Measurements from ENCODE around the gene TP53I11. TPM values are rescaled to one million over a fixed set of nuclear protein-coding genes. Genes with fewer than 3 reads are reported as not detected.

The TP53I11 gene
- total RNA-seq, 1 experiment from 2014 or later: 94.2 TPM

DNA sequence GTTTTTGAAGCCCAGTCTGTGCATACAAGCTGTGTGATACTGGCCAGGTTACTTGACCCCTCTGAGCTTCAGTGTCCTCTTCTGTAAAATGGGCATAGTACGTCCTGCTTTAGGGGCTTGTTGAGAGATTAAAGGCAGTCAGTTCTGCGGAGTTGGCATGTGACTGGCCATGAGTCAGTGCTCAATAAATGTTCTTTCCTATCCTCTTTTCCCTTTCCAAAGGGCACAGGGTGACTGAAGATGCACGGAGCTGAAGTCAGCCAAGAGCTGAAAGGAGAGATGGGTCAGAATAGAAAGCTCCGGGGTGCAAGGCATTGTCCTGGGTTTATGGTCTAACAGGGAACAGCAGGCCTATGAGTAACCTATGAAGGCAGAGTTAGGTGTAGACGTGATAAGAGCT, 48.9 kb downstream of the TP53I11 start:
- TF ChIP-seq, protein P1, sequence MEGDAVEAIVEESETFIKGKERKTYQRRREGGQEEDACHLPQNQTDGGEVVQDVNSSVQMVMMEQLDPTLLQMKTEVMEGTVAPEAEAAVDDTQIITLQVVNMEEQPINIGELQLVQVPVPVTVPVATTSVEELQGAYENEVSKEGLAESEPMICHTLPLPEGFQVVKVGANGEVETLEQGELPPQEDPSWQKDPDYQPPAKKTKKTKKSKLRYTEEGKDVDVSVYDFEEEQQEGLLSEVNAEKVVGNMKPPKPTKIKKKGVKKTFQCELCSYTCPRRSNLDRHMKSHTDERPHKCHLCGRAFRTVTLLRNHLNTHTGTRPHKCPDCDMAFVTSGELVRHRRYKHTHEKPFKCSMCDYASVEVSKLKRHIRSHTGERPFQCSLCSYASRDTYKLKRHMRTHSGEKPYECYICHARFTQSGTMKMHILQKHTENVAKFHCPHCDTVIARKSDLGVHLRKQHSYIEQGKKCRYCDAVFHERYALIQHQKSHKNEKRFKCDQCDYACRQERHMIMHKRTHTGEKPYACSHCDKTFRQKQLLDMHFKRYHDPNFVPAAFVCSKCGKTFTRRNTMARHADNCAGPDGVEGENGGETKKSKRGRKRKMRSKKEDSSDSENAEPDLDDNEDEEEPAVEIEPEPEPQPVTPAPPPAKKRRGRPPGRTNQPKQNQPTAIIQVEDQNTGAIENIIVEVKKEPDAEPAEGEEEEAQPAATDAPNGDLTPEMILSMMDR (conservative IDR thresholded peaks at IDR 0.05): no peak
- Histone ChIP-seq H3K27ac (ENCODE audit: insufficient read length, low read depth, low read length) (no peak overlapping the region), H3K4me2 (ENCODE audit: insufficient read depth, insufficient read length, low read length) (no peak overlapping the region), H3K27me3 (ENCODE audit: insufficient read depth, low read length) (no peaks in the 10 kb centered on the region), H4K5ac (ENCODE audit: insufficient read length, low read depth, low read length) (no peak overlapping the region), H4K91ac (ENCODE audit: insufficient read length, low read depth, low read length) (no peak overlapping the region), H2BK120ac (ENCODE audit: low read depth, low read length, poor library complexity, severe bottlenecking) (no peak overlapping the region), H3K79me1 (ENCODE audit: insufficient read depth, low read depth, low read length, poor library complexity, severe bottlenecking) (no peaks in the 10 kb centered on the region), H3K18ac (ENCODE audit: insufficient read length, low read depth, low read length) (no peak overlapping the region), H3K4ac (ENCODE audit: low read depth, low read length) (no peak overlapping the region), H3K9me3 (ENCODE audit: control insufficient read depth, low read depth, low read length) (no peaks in the 10 kb centered on the region), H2BK5ac (ENCODE audit: insufficient read length, low read length) (no peak overlapping the region), H2BK15ac (ENCODE audit: low read depth, low read length) (no peak overlapping the region), H3K56ac (ENCODE audit: insufficient read length, low read depth, low read length) (no peak overlapping the region), H2AK5ac (ENCODE audit: insufficient read length, low read length) (no peak overlapping the region), H4K8ac (replicated peaks; ENCODE audit: insufficient read length, low read depth, low read length) (no peak overlapping the region), H2AFZ (ENCODE audit: low read length) (no peak overlapping the region), H2BK12ac (ENCODE audit: insufficient read length, low read depth, low read length) (no peak overlapping the region), H3K14ac (ENCODE audit: insufficient read depth, low read length) (no peak overlapping the region), H3K9ac (ENCODE audit: extremely low read depth, insufficient read length, low read length) (no peak overlapping the region), H3T11ph (ENCODE audit: low read length) (no peak overlapping the region), H4K20me1 (ENCODE audit: control insufficient read depth, insufficient read depth, insufficient read length) (no peaks in the 10 kb centered on the region), H2BK20ac (ENCODE audit: low read depth, low read length, poor library complexity, severe bottlenecking) (no peak overlapping the region), H3K79me2 (ENCODE audit: insufficient read depth, low read length) (no peaks in the 10 kb centered on the region), H3K4me1 (ENCODE audit: insufficient read depth, low read length) (peaks cover 5% of the 10 kb centered on the region; the same call in 1 of the 2 replicates), H3K23ac (ENCODE audit: insufficient read length, low read depth, low read length) (no peak overlapping the region), H3K23me2 (ENCODE audit: insufficient read length, low read depth, low read length, poor library complexity, severe bottlenecking) (no peaks in the 10 kb centered on the region)
- DNase-seq: no peak
- Mint-ChIP-seq H3K27ac (no peak overlapping the region; a peak in 1 of 7 replicates), H3K27me3 (ENCODE audit: low read depth) (peaks cover 2% of the 10 kb centered on the region; the same call in 1 of the 2 replicates), H3K4me3 (no peak overlapping the region), H3K9me3 (peaks cover 10 to 13% of the 10 kb centered on the region in 2 experiments; a peak in 3 of 5 replicates), H3K4me1 (peaks cover 27 to 38% of the 10 kb centered on the region in 2 experiments), H3K36me3 (ENCODE audit: insufficient read depth in 1 of 3, low read depth in 3 of 3) (peaks cover 7 to 11% (median 8%) of the 10 kb centered on the region in 3 experiments; a peak in 4 of 7 replicates)
- WGBS (ENCODE audit: extremely low coverage, insufficient read length, low lambda C conversion rate): no CpG with 5 or more reads among the region's 5 CpGs
